ENCODE results near the gene DNMBP. TPM values are rescaled to one million over a fixed set of nuclear protein-coding genes. Genes with fewer than 3 reads are reported as not detected.
A peak's percentile ranks its signal among the peaks of the same experiment; 100 is the strongest.

The DNMBP gene
- total and polyA plus RNA-seq, 2 experiments from 2014 or later, result 13.6 to 22.9 TPM

DNA sequence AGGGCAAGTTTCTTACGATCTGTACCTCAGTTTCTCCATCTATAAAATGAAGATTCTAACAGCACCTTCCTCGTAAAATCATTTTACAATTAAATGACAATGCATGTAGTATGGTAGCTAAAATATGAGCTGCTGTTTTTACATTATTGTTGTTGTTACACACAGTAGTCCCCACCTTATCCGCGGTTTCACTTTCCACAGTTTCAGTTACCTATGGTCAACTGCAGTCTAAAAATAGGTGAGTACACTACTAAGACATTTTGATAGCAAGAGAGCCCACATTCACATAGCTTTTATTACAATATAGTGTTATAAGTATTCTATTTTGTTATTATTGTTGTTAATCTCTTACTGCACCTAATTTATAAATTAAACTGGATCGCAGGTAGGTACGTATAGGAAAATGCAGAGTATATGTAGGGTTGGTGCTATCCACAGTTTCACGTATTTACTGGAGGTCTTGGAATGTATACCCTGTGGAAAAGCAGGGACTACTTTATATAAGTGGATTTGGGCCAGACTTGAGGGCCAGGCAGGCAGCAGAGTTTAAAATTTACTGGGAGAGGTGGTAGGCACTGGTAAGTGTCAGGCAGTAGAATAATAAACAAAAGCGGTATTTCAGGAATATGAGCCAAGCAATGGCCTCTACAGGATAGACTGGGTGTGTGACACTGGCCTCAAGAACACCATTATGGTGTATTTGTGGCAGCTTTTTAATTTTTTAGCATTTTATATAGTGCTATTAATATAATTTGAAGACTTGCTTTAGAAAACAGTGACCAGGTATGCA, 10.2 kb downstream of the DNMBP start:
- peaks cover 38% of the 10 kb centered on the region for H3K4me1 ChIP-seq (ENCODE audit: low read depth)
- H3K27ac ChIP-seq, result peak overlapping the region; percentile 90
- no peak for TF ChIP-seq CTCF (IDR thresholded peaks at IDR 0.05; ENCODE audit: low read depth, low read length)
- H3K36me3 ChIP-seq, result no peaks in the 10 kb centered on the region
- no peak for DNase-seq (ENCODE audit: low read depth in 1 of 2, low spot score in 1 of 2)
- no peaks in the 10 kb centered on the region for H3K9me3 ChIP-seq (ENCODE audit: low read depth)
- H3K27me3 ChIP-seq, result no peaks in the 10 kb centered on the region
- H3K4me3 ChIP-seq, result no peak overlapping the region

DNA sequence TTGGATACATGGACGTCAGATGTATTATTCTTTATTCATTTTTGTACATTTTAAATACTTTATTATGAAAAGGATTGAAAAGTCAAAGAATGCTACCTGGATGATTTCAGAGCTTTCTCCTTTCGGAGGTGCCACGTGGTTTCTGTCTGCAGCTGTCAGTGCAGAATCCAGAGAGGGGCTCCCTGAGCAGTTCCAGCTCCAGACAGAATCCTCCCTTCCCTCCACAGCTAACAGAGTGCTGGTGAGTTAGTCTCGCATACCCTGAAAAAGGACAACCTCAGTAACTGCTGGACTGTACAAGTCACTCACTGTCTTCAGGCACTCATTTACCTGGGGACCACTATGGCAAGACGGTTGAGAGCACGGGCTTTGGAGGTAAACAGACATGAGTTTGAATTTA, 10.9 kb downstream of the DNMBP start:
- DNase-seq (ENCODE audit: low read depth in 1 of 2, low spot score in 1 of 2), result peak in 1 of 2 donors; percentile 47
- no peak for TF ChIP-seq CTCF (IDR thresholded peaks at IDR 0.05; ENCODE audit: low read depth, low read length)
- H3K4me3 ChIP-seq, result no peak overlapping the region
- no peaks in the 10 kb centered on the region for H3K9me3 ChIP-seq (ENCODE audit: low read depth)
- peak overlapping the region; percentile 90 for H3K27ac ChIP-seq
- H3K4me1 ChIP-seq (ENCODE audit: low read depth), result peaks cover 38% of the 10 kb centered on the region
- H3K36me3 ChIP-seq, result no peaks in the 10 kb centered on the region
- no peaks in the 10 kb centered on the region for H3K27me3 ChIP-seq

DNA sequence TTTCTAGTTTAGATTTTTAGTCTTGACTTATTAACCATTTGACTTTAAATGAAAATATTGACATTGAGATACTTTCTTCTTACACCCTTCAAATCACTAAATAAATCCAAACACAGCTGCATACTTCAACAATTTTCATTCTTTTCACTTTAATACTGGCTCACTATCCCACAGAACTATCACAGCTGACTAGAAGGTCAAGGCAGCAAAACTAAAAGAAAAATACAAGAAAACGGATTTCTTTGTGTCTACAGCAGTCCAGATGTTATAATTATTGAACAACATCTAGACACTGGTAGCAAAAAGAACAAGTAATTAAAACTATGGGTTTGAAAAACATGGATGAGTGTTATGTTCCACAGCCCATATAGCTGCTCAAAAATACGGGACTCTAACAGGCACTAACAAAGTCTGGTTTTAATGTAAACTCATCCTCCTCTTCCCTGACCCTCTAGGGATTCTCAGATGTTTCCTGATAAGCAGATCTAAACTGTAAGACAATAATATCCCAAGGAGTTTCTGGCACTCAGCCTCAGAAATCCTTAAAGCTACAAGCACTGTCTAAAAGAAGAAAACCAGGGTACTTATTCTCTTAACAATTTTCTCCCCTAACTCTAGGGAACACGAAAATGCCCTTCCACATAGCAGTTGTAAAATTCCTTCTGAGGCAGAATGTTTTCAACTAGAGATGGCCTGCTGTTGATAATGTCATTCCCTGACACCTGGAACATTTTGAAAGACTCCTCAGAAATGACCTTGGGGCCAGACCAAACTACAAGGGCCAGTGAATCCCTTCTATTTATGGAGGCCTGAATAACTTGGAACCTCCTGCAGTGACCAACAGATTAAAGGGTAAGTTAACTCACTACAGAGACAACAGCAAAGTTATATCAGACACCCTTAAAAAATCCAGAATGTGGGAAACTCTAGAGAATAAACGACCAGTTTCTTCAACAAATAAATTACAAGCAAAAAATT, 12.8 kb downstream of the DNMBP start:
- peak in 1 of 2 donors; percentile 51 for DNase-seq (ENCODE audit: low read depth in 1 of 2, low spot score in 1 of 2)
- H3K4me3 ChIP-seq, result no peak overlapping the region
- H3K4me1 ChIP-seq (ENCODE audit: low read depth), result peaks cover 38% of the 10 kb centered on the region
- no peaks in the 10 kb centered on the region for H3K9me3 ChIP-seq (ENCODE audit: low read depth)
- TF ChIP-seq CTCF (IDR thresholded peaks at IDR 0.05; ENCODE audit: low read depth, low read length), result no peak
- H3K27ac ChIP-seq, result peak overlapping the region; percentile 90
- no peaks in the 10 kb centered on the region for H3K36me3 ChIP-seq
- no peaks in the 10 kb centered on the region for H3K27me3 ChIP-seq

GRCh38 chr10:99995713-99996112, 14.0 kb downstream of the DNMBP start:
- Histone ChIP-seq H3K4me1 (ENCODE audit: low read depth) (peaks cover 34% of the 10 kb centered on the region), H3K4me3 (no peak overlapping the region), H3K27ac (peak overlapping the region; percentile 66), H3K27me3 (no peaks in the 10 kb centered on the region), H3K9me3 (ENCODE audit: low read depth) (no peaks in the 10 kb centered on the region), H3K36me3 (no peaks in the 10 kb centered on the region)
- TF ChIP-seq CTCF (IDR thresholded peaks at IDR 0.05; ENCODE audit: low read depth, low read length), result no peak
- no peak for DNase-seq (ENCODE audit: low read depth in 1 of 2, low spot score in 1 of 2)

DNA sequence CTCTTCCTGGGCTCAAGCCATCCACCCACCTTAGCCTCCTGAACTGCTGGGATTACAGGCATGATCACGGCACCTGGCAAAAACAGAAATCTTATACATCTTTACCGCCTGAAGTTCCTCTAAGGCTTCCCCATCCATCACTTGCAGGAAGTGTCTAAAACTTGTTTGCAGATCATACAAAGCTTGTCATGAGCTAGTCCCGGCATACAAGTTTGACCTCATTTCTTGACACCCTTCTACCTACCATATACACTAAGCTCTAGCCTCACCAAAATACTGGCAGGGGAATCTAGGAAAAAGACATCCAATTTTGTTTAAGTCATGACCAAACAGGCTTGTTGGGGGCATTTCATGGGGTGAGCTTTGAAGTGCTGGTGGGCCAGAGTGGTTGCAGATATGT, 14.5 kb downstream of the DNMBP start:
- H3K4me3 ChIP-seq, result no peak overlapping the region
- TF ChIP-seq CTCF (IDR thresholded peaks at IDR 0.05; ENCODE audit: low read depth, low read length), result no peak
- no peaks in the 10 kb centered on the region for H3K36me3 ChIP-seq
- H3K4me1 ChIP-seq (ENCODE audit: low read depth), result peaks cover 32% of the 10 kb centered on the region
- DNase-seq (ENCODE audit: low read depth in 1 of 2, low spot score in 1 of 2), result no peak
- H3K9me3 ChIP-seq (ENCODE audit: low read depth), result no peaks in the 10 kb centered on the region
- peak overlapping the region; percentile 66 for H3K27ac ChIP-seq
- no peaks in the 10 kb centered on the region for H3K27me3 ChIP-seq

Measured in cardiac muscle cell (in vitro differentiated cells and primary cell).